GM23338 (cell line): ENCODE measurements around the gene DSCAML1.

Experiments used
- CTCF ChIP-seq, 2 experiments: fragments of 200-600 bp in 1 of 2; sonication (generic) in 1 of 2; conservative IDR thresholded peaks; 2 replicates each; pipeline versions ENCODE4 v1.5.1 to v1.6.1; 2016 to 2017; ENCODE audit warnings: antibody characterized with exemption in 2 of 2, low read depth in 2 of 2, mild to moderate bottlenecking in 2 of 2, moderate library complexity in 1 of 2
- EZH2 ChIP-seq: fragments of 200-600 bp; sonication (generic); IDR thresholded peaks from one replicate; pipeline ENCODE4 v1.8.0; 2017; ENCODE audit warnings: antibody characterized with exemption, mild to moderate bottlenecking, low read depth; ENCODE audit not compliant: unreplicated experiment
- JUNB ChIP-seq: IDR thresholded peaks from one replicate; pipeline ENCODE4 v1.6.1; 2016; ENCODE audit warnings: antibody characterized with exemption; ENCODE audit not compliant: unreplicated experiment
- POLR2AphosphoS5 ChIP-seq: IDR thresholded peaks from 2 replicates; pipeline ENCODE4 v1.6.1; 2016; ENCODE audit warnings: antibody characterized with exemption, low read depth
- REST ChIP-seq: IDR thresholded peaks from one replicate; pipeline ENCODE4 v1.6.1; 2018; ENCODE audit warnings: antibody characterized with exemption; ENCODE audit not compliant: unreplicated experiment
- ZNF114 ChIP-seq: fragments of 250-450 bp; sonication (Bioruptor Pico); IDR thresholded peaks from 2 replicates; pipeline ENCODE4 v1.5.0; 2020; ENCODE audit warnings: mild to moderate bottlenecking, moderate library complexity

GRCh38 chr11:117520966-117521365 is 276.1 kb downstream of the DSCAML1 start:
- no peak for TF ChIP-seq ZNF114 (CRISPR knock-in tag)
- no peak for TF ChIP-seq CTCF (conservative IDR thresholded peaks at IDR 0.05; ENCODE audit: low read depth in 2 of 2)
- TF ChIP-seq JUNB, result no peak
- no peak for TF ChIP-seq EZH2
- no peak for TF ChIP-seq REST
- TF ChIP-seq POLR2AphosphoS5, result no peak
